Inflammatory macrophage treated with lipopolysaccharide for 1 hour (primary cell): ENCODE results near the gene BROX.

ENCODE experiments used
- DNase-seq, 2 donors: peaks; one replicate each; pipeline ENCODE4 v3.0.0-alpha.2; 2020 to 2022

BROX gene

GRCh38 chr1:222781251-222781650, 68.9 kb downstream of the BROX start:
- DNase-seq: no peak

DNA sequence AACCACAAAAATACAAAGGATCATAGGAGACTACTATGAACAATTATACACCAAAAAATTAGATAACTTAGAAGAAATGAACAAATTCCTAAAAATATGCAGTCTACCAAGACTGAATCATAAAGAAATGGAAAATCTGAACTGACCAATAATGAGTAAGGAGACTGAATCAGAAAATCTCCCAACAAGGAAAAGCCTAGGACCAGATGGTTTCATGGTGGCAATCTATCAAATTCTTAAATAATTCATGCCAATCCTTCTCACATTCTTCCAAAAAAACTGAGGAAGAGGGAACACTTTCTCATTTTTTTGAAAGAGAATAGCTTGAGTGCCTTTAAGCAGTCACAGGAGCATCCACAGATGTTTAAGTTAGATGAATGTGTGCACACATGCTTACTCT, 70.7 kb downstream of the BROX start:
- no peak for DNase-seq

DNA sequence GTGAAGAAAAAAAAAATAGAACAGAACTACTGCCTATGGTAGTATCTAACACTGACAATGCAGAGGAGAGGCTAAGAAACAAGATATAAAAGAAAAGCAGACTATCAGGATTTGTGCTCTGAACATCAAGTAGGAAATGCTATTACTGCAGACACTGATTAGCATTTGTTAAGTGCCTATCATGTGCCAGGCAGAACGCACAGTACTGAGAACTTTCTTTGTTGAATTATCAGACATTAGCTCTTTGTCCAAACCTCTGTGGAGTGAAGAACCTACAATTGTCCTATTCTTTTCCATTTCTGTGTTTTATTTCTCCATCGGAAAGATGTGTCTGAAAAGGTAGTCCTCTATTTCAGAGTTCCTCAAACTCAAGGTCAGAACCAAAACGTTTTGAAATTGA, 72.0 kb downstream of the BROX start:
- no peak for DNase-seq
